Activated T-cell treated with anti-CD3 and anti-CD28 coated beads, Interleukin-2, amount 50 U/mL, for 1 hour (primary cell): ENCODE data around the gene MAPKBP1.

Experiments
- DNase-seq: peaks from one replicate; pipeline ENCODE4 v3.0.0-alpha.2; 2020

Gene MAPKBP1

GRCh38 chr15:41782371-41783282, 8.3 kb downstream of the MAPKBP1 start:
- DNase-seq: no peak

GRCh38 chr15:41783296-41783695, 9.0 kb downstream of the MAPKBP1 start:
- no peak for DNase-seq

- no peak for DNase-seq
Measured at GRCh38 chr15:41788262-41788661, 14.0 kb downstream of the MAPKBP1 start.

GRCh38 chr15:41789236-41789635, 15.0 kb downstream of the MAPKBP1 start:
- DNase-seq: no peak

GRCh38 chr15:41789662-41790061, 15.4 kb downstream of the MAPKBP1 start:
- DNase-seq: no peak

GRCh38 chr15:41790169-41790568, 15.9 kb downstream of the MAPKBP1 start:
- no peak for DNase-seq

- DNase-seq: no peak
Measured at GRCh38 chr15:41790756-41791546, 16.7 kb downstream of the MAPKBP1 start.

GRCh38 chr15:41791547-41791937, 17.3 kb downstream of the MAPKBP1 start:
- DNase-seq: no peak

- DNase-seq: no peak
Measured at GRCh38 chr15:41792000-41792637, 17.8 kb downstream of the MAPKBP1 start.

GRCh38 chr15:41794081-41794480, 19.8 kb downstream of the MAPKBP1 start:
- no peak for DNase-seq

GRCh38 chr15:41795996-41796856, 21.9 kb downstream of the MAPKBP1 start:
- DNase-seq: no peak

GRCh38 chr15:41797201-41797944, 23.1 kb downstream of the MAPKBP1 start:
- no peak for DNase-seq

GRCh38 chr15:41798607-41799487, 24.6 kb downstream of the MAPKBP1 start:
- no peak for DNase-seq

- no peak for DNase-seq
Measured at GRCh38 chr15:41799488-41799805, 25.2 kb downstream of the MAPKBP1 start.

GRCh38 chr15:41801185-41801584, 26.9 kb downstream of the MAPKBP1 start:
- no peak for DNase-seq

GRCh38 chr15:41801850-41802455, 27.7 kb downstream of the MAPKBP1 start:
- DNase-seq: no peak

GRCh38 chr15:41804361-41804760, 30.1 kb downstream of the MAPKBP1 start:
- no peak for DNase-seq

- no peak for DNase-seq
Measured at GRCh38 chr15:41804916-41805666, 30.8 kb downstream of the MAPKBP1 start.

GRCh38 chr15:41805711-41806110, 31.4 kb downstream of the MAPKBP1 start:
- no peak for DNase-seq
